Muscle layer of colon (tissue), 2 donors: Measurements from ENCODE around the gene ZDHHC16.
A peak's percentile ranks its signal among the peaks of the same experiment; 100 is the strongest.

ENCODE experiments used
- H3K27ac ChIP-seq: one replicate; pipeline ENCODE4 v1.7.0; 2013; ENCODE audit warnings: low read depth, mild to moderate bottlenecking, low read length, moderate library complexity
- H3K27me3 ChIP-seq, 2 donors: one replicate each; pipeline ENCODE4 v1.7.0; 2013; ENCODE audit warnings: low read length in 2 of 2, mild to moderate bottlenecking in 2 of 2; ENCODE audit not compliant: insufficient read depth in 2 of 2, control insufficient read depth in 1 of 2
- H3K36me3 ChIP-seq: one replicate; pipeline ENCODE4 v1.7.0; 2013; ENCODE audit warnings: mild to moderate bottlenecking, low read length; ENCODE audit not compliant: insufficient read depth
- H3K4me1 ChIP-seq: one replicate; pipeline ENCODE4 v1.7.0; 2013; ENCODE audit warnings: mild to moderate bottlenecking, low read length; ENCODE audit not compliant: insufficient read depth
- H3K4me3 ChIP-seq, 2 donors: one replicate each; pipeline ENCODE4 v1.7.0; 2013; ENCODE audit warnings: low read length in 2 of 2, low read depth in 1 of 2, mild to moderate bottlenecking in 1 of 2, moderate library complexity in 1 of 2
- H3K9ac ChIP-seq: one replicate; pipeline ENCODE4 v1.7.0; 2013; ENCODE audit warnings: low read length
- H3K9me3 ChIP-seq: one replicate; pipeline ENCODE4 v1.7.0; 2013; ENCODE audit warnings: mild to moderate bottlenecking, low read length
- donor health status: abdominal sarcoma.
- donor health status: Adenocarcinoma of cecum.

The ZDHHC16 gene

GRCh38 chr10:97500297-97500575 is 54.3 kb downstream of the ZDHHC16 start:
- Histone ChIP-seq H3K4me3 (peak overlapping the region in 1 of 2 donors; percentile 90), H3K27ac (peak overlapping the region; percentile 83)

GRCh38 chr10:97502916-97503315 is 56.9 kb downstream of the ZDHHC16 start:
- H3K4me1 ChIP-seq, result peaks cover 8% of the 10 kb centered on the region
- no peaks in the 10 kb centered on the region for H3K36me3 ChIP-seq
- H3K9ac ChIP-seq, result no peak overlapping the region
- no peaks in the 10 kb centered on the region for H3K9me3 ChIP-seq
- H3K27me3 ChIP-seq, result no peaks in the 10 kb centered on the region
- no peak overlapping the region for H3K27ac ChIP-seq
- H3K4me3 ChIP-seq, result no peak overlapping the region

More at GRCh38 chr10:97500297-97500575, 54.3 kb downstream of the ZDHHC16 start:
- H3K9ac ChIP-seq, result peak overlapping the region; percentile 42
- H3K9me3 ChIP-seq, result no peaks in the 10 kb centered on the region
- H3K36me3 ChIP-seq, result peaks cover 3% of the 10 kb centered on the region
- H3K27me3 ChIP-seq, result no peaks in the 10 kb centered on the region
- H3K4me1 ChIP-seq, result peaks cover 23% of the 10 kb centered on the region

- H3K9me3 ChIP-seq, result no peaks in the 10 kb centered on the region
- H3K27ac ChIP-seq, result no peak overlapping the region
- H3K9ac ChIP-seq, result no peak overlapping the region
- no peaks in the 10 kb centered on the region for H3K27me3 ChIP-seq
- H3K4me1 ChIP-seq, result peaks cover 8% of the 10 kb centered on the region
- H3K4me3 ChIP-seq, result no peak overlapping the region
- no peaks in the 10 kb centered on the region for H3K36me3 ChIP-seq
Observed at GRCh38 chr10:97503406-97503805, 57.4 kb downstream of the ZDHHC16 start.

GRCh38 chr10:97505152-97505551 is 59.2 kb downstream of the ZDHHC16 start:
- Histone ChIP-seq H3K4me3 (no peak overlapping the region), H3K4me1 (peaks cover 4% of the 10 kb centered on the region), H3K36me3 (no peaks in the 10 kb centered on the region), H3K9ac (no peak overlapping the region), H3K27me3 (no peaks in the 10 kb centered on the region), H3K9me3 (no peaks in the 10 kb centered on the region), H3K27ac (no peak overlapping the region)

GRCh38 chr10:97506199-97506991 is 60.4 kb downstream of the ZDHHC16 start:
- Histone ChIP-seq H3K27me3 (no peaks in the 10 kb centered on the region), H3K36me3 (no peaks in the 10 kb centered on the region), H3K27ac (no peak overlapping the region), H3K4me1 (peaks cover 3% of the 10 kb centered on the region), H3K4me3 (no peak overlapping the region), H3K9me3 (no peaks in the 10 kb centered on the region), H3K9ac (no peak overlapping the region)
